Kidney epithelial cell (primary cell): ENCODE data around the gene RIPOR1. TPM values are rescaled to one million over a fixed set of nuclear protein-coding genes. Genes with fewer than 3 reads are reported as not detected.
"Not testable (repeated sequence)": the region's sequence is repeated elsewhere in the genome, so short reads cannot be mapped to it uniquely, and the experiment has no call there.

ENCODE experiments used
- DNase-seq: peaks from one replicate; pipeline ENCODE4 v3.0.0-alpha.2; 2010; ENCODE audit warnings: low read depth
- H3K27me3 ChIP-seq: 2 replicates; pipeline ENCODE4 v1.6.0; 2011; ENCODE audit warnings: low read length; ENCODE audit not compliant: control insufficient read depth, insufficient read depth
- H3K36me3 ChIP-seq: 2 replicates; pipeline ENCODE4 v1.5.1; 2011; ENCODE audit warnings: low read length; ENCODE audit not compliant: control insufficient read depth, insufficient read depth
- H3K4me3 ChIP-seq: 2 replicates; pipeline ENCODE4 v1.5.1; 2011; ENCODE audit warnings: low read depth, mild to moderate bottlenecking, control low read depth, low read length
- total RNA-seq: library from RNA; depleted of rRNA; stranded (reverse); fragments of >200 nt; gene quantifications from 2 replicates; pipeline ENCODE4 v1.2.3, GENCODE V29; 2015
- TF ChIP-seq, protein P1 (sequence below): IDR thresholded peaks from 2 replicates; pipeline ENCODE4 v1.5.1; 2011; ENCODE audit warnings: mild to moderate bottlenecking, moderate library complexity, low read length, control low read depth, inconsistent platforms; ENCODE audit not compliant: insufficient read depth, poor library complexity, severe bottlenecking

RIPOR1 gene
- total RNA-seq, 1 donor from 2014 or later, result 91.0 TPM

- H3K4me3 ChIP-seq, result no peak overlapping the region
- H3K27me3 ChIP-seq, result no peaks in the 10 kb centered on the region
- DNase-seq, result no peak
- TF ChIP-seq, protein P1, sequence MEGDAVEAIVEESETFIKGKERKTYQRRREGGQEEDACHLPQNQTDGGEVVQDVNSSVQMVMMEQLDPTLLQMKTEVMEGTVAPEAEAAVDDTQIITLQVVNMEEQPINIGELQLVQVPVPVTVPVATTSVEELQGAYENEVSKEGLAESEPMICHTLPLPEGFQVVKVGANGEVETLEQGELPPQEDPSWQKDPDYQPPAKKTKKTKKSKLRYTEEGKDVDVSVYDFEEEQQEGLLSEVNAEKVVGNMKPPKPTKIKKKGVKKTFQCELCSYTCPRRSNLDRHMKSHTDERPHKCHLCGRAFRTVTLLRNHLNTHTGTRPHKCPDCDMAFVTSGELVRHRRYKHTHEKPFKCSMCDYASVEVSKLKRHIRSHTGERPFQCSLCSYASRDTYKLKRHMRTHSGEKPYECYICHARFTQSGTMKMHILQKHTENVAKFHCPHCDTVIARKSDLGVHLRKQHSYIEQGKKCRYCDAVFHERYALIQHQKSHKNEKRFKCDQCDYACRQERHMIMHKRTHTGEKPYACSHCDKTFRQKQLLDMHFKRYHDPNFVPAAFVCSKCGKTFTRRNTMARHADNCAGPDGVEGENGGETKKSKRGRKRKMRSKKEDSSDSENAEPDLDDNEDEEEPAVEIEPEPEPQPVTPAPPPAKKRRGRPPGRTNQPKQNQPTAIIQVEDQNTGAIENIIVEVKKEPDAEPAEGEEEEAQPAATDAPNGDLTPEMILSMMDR, result no peak
- H3K36me3 ChIP-seq, result no peaks in the 10 kb centered on the region
These were observed 24.3 kb upstream of the RIPOR1 start for GRCh38 chr16:67504031-67505021.

DNA sequence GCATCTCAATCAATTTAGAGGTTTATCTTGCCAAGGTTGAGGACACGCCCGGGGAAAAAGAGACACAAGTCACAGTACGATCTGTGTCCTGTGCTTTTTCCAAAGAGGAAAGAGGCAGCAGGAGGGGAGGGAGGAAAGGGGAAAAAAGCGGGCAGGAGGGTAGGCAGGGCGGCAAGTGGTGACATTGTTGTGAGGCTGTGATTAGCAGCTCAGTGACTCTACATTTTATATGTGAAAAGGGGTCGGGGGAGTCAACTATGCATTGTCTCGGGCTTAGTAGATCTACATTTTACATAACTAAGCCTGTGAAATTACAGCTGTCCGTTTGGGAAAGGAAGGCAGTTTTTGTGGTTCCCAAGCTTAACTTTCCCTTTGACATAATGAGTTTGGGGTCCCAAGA lies 22.2 kb upstream of the RIPOR1 start:
- Histone ChIP-seq H3K36me3 (no peaks in the 10 kb centered on the region), H3K4me3 (no peak overlapping the region), H3K27me3 (no peaks in the 10 kb centered on the region)
- no peak for DNase-seq
- TF ChIP-seq, protein P1, result no peak

DNA sequence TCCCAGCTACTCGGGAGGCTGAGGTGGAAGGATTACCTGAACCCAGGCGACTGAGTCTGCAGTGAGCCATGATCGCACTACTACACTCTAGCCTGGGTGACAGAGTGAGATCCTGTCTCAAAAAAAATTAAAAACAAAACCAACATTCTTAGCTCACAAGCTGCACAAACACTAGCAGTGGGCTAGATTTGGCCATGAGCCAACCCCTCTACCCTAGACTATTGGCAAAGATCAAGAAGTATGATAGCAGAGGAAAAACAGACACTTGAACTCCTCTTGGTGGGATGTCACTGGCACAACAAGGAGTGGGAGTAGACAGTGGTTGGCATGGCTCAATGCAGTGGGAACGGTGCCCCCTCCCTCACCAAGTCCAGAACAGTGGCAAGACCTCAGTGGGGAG lies 19.6 kb upstream of the RIPOR1 start:
- H3K36me3 ChIP-seq, result no peaks in the 10 kb centered on the region
- DNase-seq, result no peak
- TF ChIP-seq, protein P1, result no peak
- H3K4me3 ChIP-seq, result no peak overlapping the region
- H3K27me3 ChIP-seq, result no peaks in the 10 kb centered on the region

DNA sequence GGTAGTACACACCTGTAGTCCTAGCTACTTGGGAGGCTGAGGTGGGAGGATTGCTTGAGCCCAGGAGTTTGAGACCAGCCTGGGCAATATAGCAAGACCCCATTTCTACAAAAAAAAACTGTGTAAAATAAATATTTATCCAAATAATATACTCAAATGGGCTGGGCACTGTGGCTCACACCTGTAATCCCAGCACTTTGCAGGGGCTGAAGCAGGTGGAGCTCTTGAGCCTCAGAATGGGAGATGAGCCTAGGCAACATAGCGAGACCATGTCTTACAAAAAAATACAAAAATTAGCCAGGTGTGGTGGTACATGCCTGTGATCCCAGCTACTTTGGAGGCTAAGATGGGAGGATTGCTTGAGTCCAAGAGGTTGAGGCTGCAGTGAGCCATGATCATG lies 14.7 kb upstream of the RIPOR1 start:
- H3K36me3 ChIP-seq, DNase-seq, H3K4me3 ChIP-seq, H3K27me3 ChIP-seq: not testable (repeated sequence)

DNA sequence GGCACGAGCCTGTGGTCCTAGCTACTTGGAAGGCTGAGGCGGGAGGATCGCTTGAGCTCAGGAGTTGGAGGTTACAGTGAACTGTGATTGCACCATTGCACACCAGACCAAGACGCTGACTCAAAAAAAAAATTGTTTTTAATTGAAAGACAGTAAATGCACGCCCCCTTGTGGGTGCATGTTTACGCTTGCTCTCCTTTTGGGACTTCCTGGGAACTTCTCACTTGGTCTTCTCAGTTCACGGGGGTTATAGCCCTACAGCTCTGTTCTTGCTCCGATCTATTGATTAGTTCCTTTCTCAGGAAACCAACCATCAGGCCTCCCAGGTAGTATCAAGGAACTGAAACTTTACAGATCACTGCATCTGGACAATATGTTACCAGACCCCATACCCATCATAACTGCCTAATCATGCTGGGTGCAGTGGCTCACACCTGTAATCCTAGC lies 14.2 kb upstream of the RIPOR1 start:
- H3K4me3 ChIP-seq, result no peak overlapping the region
- H3K27me3 ChIP-seq, result no peaks in the 10 kb centered on the region
- peak; percentile 53 for DNase-seq
- no peaks in the 10 kb centered on the region for H3K36me3 ChIP-seq
- TF ChIP-seq, protein P1, result peak; percentile 54

DNA sequence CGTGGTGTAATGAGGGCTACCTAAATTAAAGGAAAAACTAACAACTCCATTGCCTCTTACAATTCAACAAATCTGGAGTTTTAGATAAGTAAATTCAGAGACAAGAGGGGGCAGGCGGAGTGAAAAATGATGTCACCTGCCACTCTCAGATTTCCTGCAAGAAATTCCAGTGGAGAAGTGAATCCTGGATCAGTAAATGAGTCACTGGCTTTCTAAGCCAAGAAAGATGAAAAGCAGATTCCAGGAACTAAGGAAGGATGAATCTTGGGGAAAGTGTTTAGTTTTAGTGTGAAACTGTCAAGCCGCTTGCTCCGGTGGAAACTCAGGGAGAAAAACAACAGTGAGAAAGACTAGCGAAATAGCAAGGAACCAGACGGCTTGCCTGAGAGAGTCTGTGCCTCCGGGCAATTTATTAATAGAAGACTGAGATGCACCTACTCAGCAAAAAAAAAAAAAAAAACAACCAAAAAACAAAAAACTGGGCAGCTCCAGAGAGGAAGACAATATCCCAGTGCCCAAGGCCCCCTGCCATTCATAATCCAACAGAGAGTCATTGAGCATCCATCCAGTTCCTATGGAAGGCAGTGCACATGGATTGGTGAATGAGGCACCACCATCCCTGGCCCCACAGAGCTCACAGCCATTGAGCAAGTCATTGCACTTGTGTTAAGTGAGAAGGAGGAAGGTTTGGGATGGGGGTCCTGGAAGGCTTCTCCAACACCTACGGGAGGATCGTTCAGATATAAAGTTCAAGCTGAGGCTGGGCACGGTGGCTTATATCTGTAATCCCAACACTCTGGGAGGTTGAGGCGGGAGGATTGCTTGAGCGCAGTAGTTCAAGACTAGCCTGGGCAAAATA lies 12.1 kb upstream of the RIPOR1 start:
- no peaks in the 10 kb centered on the region for H3K27me3 ChIP-seq
- no peaks in the 10 kb centered on the region for H3K36me3 ChIP-seq
- no peak overlapping the region for H3K4me3 ChIP-seq
- TF ChIP-seq, protein P1, result no peak
- peak; percentile 79 for DNase-seq
